HEK293T (cell line): ENCODE measurements around the gene SAMD8.

Source experiments
- ARNT ChIP-seq: fragments of 450-650 bp; IDR thresholded peaks from 2 replicates; pipeline ENCODE4 v1.6.1; 2017; ENCODE audit warnings: mild to moderate bottlenecking
- BHLHE40 ChIP-seq: fragments of 450-650 bp; IDR thresholded peaks from 2 replicates; pipeline ENCODE4 v1.6.1; 2016; ENCODE audit warnings: mild to moderate bottlenecking, moderate library complexity, borderline replicate concordance
- FOXK2 ChIP-seq: fragments of 450-650 bp; IDR thresholded peaks from 2 replicates; pipeline ENCODE4 v1.6.1; 2016; ENCODE audit warnings: mild to moderate bottlenecking
- FOXM1 ChIP-seq: fragments of 450-650 bp; IDR thresholded peaks from 2 replicates; pipeline ENCODE4 v1.6.1; 2017; ENCODE audit warnings: mild to moderate bottlenecking, borderline replicate concordance
- L3MBTL2 ChIP-seq: fragments of 450-650 bp; conservative IDR thresholded peaks from 2 replicates; pipeline ENCODE4 v1.6.1; 2016; ENCODE audit warnings: mild to moderate bottlenecking
- NFRKB ChIP-seq: fragments of 450-650 bp; IDR thresholded peaks from 2 replicates; pipeline ENCODE4 v1.6.1; 2016; ENCODE audit warnings: mild to moderate bottlenecking, moderate library complexity
- PKNOX1 ChIP-seq: fragments of 450-650 bp; IDR thresholded peaks from 2 replicates; pipeline ENCODE4 v1.6.1; 2016
- SP1 ChIP-seq: fragments of 450-650 bp; IDR thresholded peaks from 2 replicates; pipeline ENCODE4 v1.6.1; 2017
- TARDBP ChIP-seq: fragments of 450-650 bp; IDR thresholded peaks from 2 replicates; pipeline ENCODE4 v1.6.1; 2016
- ZNF384 ChIP-seq: fragments of 450-650 bp; IDR thresholded peaks from 2 replicates; pipeline ENCODE4 v1.6.1; 2016

GRCh38 chr10:75088640-75089039, 22.8 kb upstream of the SAMD8 start:
- TF ChIP-seq ZNF384: no peak
- no peak for TF ChIP-seq ARNT
- no peak for TF ChIP-seq FOXM1
- TF ChIP-seq PKNOX1: no peak
- no peak for TF ChIP-seq BHLHE40
- no peak for TF ChIP-seq NFRKB
- TF ChIP-seq FOXK2: no peak
- TF ChIP-seq L3MBTL2: no peak
- no peak for TF ChIP-seq SP1
- no peak for TF ChIP-seq TARDBP
